GM19468 (cell line): ENCODE measurements around the gene RPGRIP1.
"Not testable (repeated sequence)": the region's sequence is repeated elsewhere in the genome, so short reads cannot be mapped to it uniquely, and the experiment has no call there.

ENCODE experiments used
- ATAC-seq: cut with Tn5 transposase; IDR thresholded peaks from one replicate; pipeline ENCODE4 v1.9.1; 2021; ENCODE audit warnings: mild to moderate bottlenecking, moderate library complexity, moderate number of reproducible peaks; ENCODE audit not compliant: unreplicated experiment; ENCODE audit errors: extremely low read depth

RPGRIP1 gene

DNA sequence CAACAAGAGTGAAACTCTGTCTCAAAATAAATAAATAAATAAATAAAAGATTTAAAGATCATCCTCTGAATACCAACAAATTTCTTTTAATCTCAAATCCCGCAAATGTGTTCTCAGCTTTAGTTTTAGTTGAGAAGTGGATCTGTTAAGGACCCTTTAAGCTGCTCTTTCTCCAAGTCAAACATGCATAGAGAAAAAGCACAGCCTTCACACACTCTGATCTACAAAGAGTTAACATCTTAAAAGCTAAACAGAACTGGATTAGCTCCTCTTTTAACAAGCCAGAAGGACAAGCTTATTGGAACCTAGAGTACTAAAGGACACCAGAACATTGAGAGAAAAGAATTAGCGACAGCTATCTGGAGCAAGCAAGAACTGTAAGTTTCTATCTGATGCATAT, at the start of gene RPGRIP1:
Gene RPGRIP1, plus strand, starts transcription at position 301 of the 400 bp plus-strand sequence. CDS start 7,894 bp downstream, outside the sequence.
- ATAC-seq, result no peak

- no peak for ATAC-seq
These were observed 48.7 kb upstream of the RPGRIP1 start for GRCh38 chr14:21231020-21231652.

DNA sequence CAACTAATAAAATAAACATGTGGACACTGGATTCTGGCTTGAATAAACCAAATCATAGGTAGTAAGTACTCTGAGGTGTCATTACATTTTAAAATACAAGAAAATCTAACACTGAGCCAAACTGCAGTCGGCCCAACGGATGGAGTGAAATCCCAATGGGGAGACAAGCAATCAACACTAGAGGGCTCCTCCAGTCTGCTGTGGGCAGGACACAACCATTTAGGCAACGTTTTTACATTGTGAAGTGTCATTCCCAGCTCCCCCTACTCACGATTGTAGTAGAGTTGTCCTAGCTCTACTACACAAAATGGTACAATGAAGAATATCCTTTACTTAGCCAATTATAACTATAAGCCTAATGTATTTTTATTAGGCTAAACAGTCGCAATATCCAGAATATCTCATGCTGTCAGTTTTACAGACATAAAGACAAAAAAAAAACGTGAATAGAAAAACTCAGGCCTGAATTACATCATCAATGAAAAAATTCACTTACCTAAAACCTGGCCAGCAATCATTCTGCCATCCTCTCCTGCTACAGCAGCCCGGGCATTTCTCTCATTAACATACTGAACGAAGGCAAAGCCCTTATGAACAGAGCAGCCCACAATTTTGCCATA, 46.3 kb upstream of the RPGRIP1 start:
- no peak for ATAC-seq

- ATAC-seq, result no peak
These were observed 45.8 kb upstream of the RPGRIP1 start for GRCh38 chr14:21234112-21234511.

- ATAC-seq, result no peak
These were observed 42.7 kb upstream of the RPGRIP1 start for GRCh38 chr14:21236948-21237797.

DNA sequence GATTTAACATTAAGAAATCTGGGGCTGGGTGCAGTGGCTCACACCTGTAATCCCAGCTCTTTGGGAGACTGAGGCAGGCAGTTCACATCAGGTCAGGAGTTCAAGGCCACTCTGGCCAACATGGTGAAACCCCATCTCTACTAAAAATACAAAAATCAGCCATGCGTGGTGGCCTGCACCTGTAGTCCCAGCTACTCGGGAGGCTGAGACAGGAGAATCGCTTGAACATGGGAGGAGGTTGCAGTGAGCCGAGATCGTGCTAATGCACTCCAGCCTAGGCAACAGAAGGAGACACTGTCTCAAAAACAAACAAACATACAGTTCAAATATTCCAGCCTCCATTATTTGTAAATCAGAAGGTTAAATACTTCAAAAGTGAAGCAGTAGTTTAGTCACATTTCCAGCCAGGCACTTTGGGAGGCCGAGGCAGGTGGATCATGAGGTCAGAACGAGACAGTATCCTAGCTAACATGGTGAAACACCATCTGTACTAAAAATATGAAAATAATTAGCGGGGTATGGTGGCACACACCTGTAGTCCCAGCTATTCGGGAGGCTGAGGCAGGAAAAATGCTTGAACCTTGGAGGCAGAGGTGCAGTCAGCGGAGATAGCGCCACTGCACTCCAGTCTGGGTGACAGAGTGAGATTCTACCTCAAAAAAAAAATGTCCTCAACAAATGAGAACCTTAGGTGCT, 40.9 kb upstream of the RPGRIP1 start:
- no peak for ATAC-seq

DNA sequence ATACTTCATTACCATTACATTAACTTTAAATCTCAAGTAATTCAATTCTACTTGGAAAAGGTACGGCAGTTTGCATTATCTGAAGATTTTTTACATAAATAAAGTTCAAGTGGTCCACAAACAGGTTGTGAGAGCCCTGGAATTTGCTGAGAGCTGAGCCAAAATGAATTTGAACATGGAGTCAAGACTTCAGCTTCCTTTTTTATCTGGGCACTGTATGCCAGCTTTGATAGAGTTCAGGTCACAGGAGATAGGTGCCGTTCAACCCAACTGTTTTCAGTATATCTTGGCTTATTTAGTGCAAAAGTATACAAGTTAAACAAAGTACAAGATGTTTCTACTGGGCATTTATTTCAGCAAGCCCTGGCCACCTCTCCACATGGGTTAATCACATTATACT, 39.5 kb upstream of the RPGRIP1 start:
- no peak for ATAC-seq

- ATAC-seq, result no peak
These were observed 38.6 kb upstream of the RPGRIP1 start for GRCh38 chr14:21241218-21241819.

- no peak for ATAC-seq
These were observed 35.3 kb upstream of the RPGRIP1 start for GRCh38 chr14:21244544-21244943.

- ATAC-seq, result no peak
These were observed 34.1 kb upstream of the RPGRIP1 start for GRCh38 chr14:21245813-21246212.

DNA sequence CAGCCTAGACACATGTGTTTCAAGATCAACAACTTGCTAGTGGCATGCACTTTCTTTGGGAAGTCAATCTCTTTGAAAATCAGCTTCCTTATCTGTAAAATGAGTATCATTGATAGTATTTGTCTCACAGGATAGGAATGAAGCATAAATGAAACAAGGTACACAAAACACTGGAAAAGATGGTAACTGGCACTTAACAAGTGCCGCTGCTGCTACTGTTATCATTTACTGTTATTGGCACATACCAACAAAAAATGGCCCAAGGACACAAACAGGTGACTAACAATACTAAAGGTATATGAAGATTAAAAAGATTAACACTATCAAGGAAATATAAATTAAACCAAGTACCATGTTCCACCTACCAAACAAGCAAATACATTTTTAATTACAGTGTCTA, 31.5 kb upstream of the RPGRIP1 start:
- ATAC-seq, result no peak

DNA sequence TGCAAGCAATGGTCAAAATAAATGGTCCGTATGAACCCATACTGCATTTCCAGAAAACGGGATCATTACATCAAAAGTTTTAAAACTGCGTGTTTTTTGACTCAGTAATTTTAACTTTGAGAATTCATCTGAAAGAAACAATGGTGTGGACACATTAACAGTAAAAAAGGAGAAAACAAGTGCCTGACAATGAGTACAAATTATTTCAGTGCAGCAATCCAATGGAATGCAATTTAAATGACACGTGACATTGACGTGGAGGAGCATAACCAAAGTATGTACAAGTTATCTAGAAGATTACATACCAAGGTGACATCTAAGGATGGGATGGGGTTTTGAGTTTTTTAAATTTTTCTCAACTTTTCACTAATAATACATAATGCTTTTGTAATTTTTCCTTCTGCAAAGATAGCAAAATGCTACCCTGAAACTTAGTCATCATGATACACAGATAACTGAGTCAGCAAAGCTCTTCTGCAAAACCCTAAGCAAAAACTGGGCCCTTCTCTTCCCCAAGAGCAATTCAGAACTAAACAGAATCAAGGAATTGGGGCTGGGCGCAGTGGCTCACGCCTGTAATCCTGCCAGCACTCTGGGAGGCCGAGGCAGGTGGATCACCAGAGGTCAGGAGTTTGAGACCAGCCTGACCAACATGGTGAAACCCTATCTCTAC, 31.0 kb upstream of the RPGRIP1 start:
- no peak for ATAC-seq

GRCh38 chr14:21251215-21251614, 28.7 kb upstream of the RPGRIP1 start:
- no peak for ATAC-seq

DNA sequence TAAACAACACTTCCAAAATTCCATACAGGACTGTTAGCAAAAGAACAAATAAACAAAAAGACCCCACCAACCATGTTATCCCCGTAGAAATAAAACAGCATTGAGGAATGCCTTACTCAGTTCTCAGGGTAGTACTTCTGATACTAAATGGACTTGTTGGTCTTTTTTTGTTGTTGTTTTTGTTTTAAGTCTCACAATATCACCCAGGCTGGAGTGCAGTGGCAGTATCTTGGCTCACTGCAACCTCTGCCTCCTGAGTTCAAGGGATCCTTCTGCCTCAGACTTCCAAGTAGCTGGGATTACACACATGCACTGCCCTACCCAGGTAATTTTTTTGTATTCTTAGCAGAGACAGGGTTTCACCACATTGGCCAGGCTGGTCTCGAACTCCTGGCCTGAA, 27.7 kb upstream of the RPGRIP1 start:
- no peak for ATAC-seq

- ATAC-seq, result no peak
These were observed 24.3 kb upstream of the RPGRIP1 start for GRCh38 chr14:21255385-21256101.

DNA sequence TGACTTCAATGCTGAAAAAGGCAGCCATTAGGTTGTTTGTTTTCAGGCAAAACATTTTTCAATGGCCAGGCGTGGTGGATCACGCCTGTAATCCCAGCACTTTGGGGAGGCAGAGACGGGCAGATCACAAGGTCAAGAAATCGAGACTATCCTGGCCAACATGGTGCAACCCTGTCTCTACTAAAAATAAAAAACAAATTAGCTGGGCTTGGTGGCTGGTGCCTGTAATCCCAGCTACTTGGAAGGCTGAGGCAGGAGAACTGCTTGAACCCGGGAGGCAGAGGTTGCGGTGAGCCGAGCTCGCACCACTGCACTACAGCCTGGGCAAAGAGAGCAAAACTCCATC, 23.8 kb upstream of the RPGRIP1 start:
- not testable (repeated sequence) for ATAC-seq

DNA sequence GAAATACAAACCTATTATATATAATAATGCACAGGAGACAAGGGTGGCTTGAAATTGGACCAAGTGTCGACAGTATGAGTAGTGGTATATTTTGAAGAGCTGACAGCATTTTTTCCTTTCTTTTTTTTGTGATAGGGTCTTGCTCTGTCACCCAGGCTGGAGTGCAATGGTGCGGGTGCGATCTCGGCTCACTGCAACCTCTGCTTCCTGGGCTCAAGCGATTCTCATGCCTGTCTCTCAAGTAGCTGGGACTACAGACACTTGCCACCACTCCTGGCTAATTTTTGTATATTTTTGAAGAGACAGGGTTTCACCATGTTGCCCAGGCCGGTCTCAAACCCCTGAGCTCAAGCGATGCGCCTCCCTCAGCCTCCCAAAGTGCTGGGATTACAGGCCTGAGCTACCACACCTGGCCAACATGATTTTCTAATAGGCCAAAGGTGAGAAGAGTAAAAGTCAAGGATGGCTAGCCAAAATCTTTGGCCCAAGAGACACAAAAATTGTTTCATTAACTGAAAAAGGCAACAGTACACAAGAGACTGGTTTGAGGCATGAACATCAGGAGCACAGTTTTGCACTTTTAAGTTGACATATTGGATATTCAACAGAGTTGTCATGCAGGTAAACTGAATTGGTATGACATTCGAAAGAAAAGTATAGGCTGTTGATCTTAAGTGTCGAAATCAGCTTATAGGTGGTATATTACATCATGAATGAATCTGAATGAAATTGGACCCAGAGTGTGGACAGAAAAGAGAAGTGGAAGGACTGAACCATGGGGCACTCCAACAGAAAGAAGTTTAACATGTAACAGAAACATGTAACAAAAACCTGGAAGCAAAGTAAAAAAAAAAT, 23.1 kb upstream of the RPGRIP1 start:
- no peak for ATAC-seq

GRCh38 chr14:21257394-21257909, 22.4 kb upstream of the RPGRIP1 start:
- ATAC-seq, result no peak
